Activated CD4-positive, alpha-beta memory T cell treated with anti-CD3 and anti-CD28 coated beads, Interleukin-2, amount 10 ng/mL, durations not matched to agents 7 days and 5 days (primary cell): ENCODE data around the gene FAM76A. TPM values are rescaled to one million over a fixed set of nuclear protein-coding genes. Genes with fewer than 3 reads are reported as not detected.

Experiments
- CTCF ChIA-PET: fragments of 350-600 bp; sonication (Branson Sonifier 250); formaldehyde crosslinking; loops from one replicate; lab custom pipeline; 2021; ENCODE audit warnings: antibody characterized with exemption, inconsistent platforms; lab: Charles Lee
- POLR2A ChIA-PET: fragments of 350-600 bp; sonication (Branson Sonifier 250); formaldehyde crosslinking; loops from one replicate; lab custom pipeline; 2021; ENCODE audit warnings: antibody characterized with exemption; lab: Charles Lee
- DNase-seq: peaks from one replicate; pipeline ENCODE4 v3.0.0-alpha.2; 2020
- H3K27ac Mint-ChIP-seq: one replicate; pipeline ENCODE4 v1.8.0; 2021; ENCODE audit warnings: mild to moderate bottlenecking, mixed read lengths
- H3K27me3 Mint-ChIP-seq: one replicate; pipeline ENCODE4 v1.8.0; 2021; ENCODE audit warnings: mixed read lengths
- H3K36me3 Mint-ChIP-seq: one replicate; pipeline ENCODE4 v1.8.0; 2021; ENCODE audit warnings: low read depth, mixed read lengths
- H3K4me1 Mint-ChIP-seq: one replicate; pipeline ENCODE4 v1.8.0; 2021; ENCODE audit warnings: mixed read lengths
- H3K4me3 Mint-ChIP-seq: one replicate; pipeline ENCODE4 v1.8.0; 2021; ENCODE audit warnings: mild to moderate bottlenecking, mixed read lengths
- H3K9me3 Mint-ChIP-seq: one replicate; pipeline ENCODE4 v1.8.0; 2021; ENCODE audit warnings: mixed read lengths
- total RNA-seq, 2 experiments: library from RNA; stranded (reverse); gene quantifications; one replicate each; pipeline ENCODE4 v1.2.3, GENCODE V29; 2021

The FAM76A gene
- total RNA-seq, 2 experiments from 2014 or later = 13.6 to 14.1 TPM

DNA sequence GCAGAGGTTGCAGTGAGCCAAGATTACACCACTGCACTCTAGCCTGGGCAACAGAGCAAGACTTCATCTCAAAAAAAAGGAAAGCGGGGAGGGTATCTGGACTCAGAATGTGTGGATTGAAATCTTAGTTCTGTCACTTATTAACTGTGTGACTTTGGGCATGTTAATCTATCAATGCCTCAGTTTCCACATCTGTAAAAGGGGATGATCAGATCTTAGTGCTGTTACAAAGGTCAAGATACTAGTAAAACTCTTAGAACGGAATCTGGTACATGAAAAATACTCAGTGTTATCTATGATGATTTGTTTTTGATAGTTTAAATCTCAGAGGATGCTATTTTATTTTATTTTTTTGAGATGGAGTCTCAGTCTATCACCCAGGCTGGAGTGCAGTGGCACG, 10.5 kb downstream of the FAM76A start:
- no peaks in the 10 kb centered on the region for H3K9me3 Mint-ChIP-seq
- no peak overlapping the region for H3K4me3 Mint-ChIP-seq
- CTCF ChIA-PET = interaction anchor here (1.7 kb wide), 1 partner anchor 11 kb away, joined by 3 read pairs; the partner anchor contains the start of gene FAM76A
- POLR2A ChIA-PET = no interaction called here
- no peak overlapping the region for H3K27ac Mint-ChIP-seq
- peaks cover 32% of the 10 kb centered on the region for H3K36me3 Mint-ChIP-seq
- no peaks in the 10 kb centered on the region for H3K4me1 Mint-ChIP-seq
- no peak for DNase-seq
- H3K27me3 Mint-ChIP-seq = no peaks in the 10 kb centered on the region

DNA sequence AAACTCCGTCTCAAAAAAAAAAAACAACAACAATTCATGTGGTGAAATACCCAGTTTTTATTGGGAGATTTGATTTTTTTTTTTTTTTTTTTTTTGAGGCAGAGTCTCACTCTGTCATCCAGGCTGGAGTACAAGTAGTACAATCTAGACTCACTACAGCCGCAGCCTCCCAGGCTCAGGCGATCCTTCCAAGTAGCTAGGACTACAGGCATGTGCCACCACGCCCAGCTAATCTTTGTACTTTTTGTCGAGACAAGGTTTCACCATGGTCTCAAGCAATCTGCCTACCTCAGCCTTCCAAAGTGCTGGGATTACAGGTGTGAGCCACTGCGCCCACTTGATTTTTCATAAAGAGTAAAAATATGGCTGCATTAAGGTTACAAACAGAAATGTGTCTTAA, 15.4 kb downstream of the FAM76A start:
- Mint-ChIP-seq H3K27me3 (no peaks in the 10 kb centered on the region), H3K36me3 (peaks cover 32% of the 10 kb centered on the region), H3K4me1 (no peaks in the 10 kb centered on the region), H3K27ac (no peak overlapping the region), H3K9me3 (no peaks in the 10 kb centered on the region), H3K4me3 (no peak overlapping the region)
- DNase-seq = no peak
- POLR2A ChIA-PET = no interaction called here
- CTCF ChIA-PET = interaction anchor here (0.8 to 2.0 kb wide), 3 partner anchors 15 to 72 kb away, joined by 3 to 8 read pairs (median 6); partner anchors contain the start of gene FAM76A

- Mint-ChIP-seq H3K27ac (no peak overlapping the region), H3K4me3 (no peak overlapping the region), H3K9me3 (no peaks in the 10 kb centered on the region), H3K4me1 (no peaks in the 10 kb centered on the region), H3K36me3 (peaks cover 29% of the 10 kb centered on the region), H3K27me3 (no peaks in the 10 kb centered on the region)
- no peak for DNase-seq
- CTCF ChIA-PET = interaction anchor here (0.6 to 1.6 kb wide), 2 partner anchors 10 to 19 kb away, joined by 3 to 5 read pairs; partner anchors contain the start of gene FAM76A
- POLR2A ChIA-PET = no interaction called here
Measured at GRCh38 chr1:27744556-27744955, 18.8 kb downstream of the FAM76A start.

GRCh38 chr1:27745466-27745865, 19.7 kb downstream of the FAM76A start:
- H3K36me3 Mint-ChIP-seq = peaks cover 32% of the 10 kb centered on the region
- no peaks in the 10 kb centered on the region for H3K9me3 Mint-ChIP-seq
- no peak for DNase-seq
- no peak overlapping the region for H3K4me3 Mint-ChIP-seq
- no peak overlapping the region for H3K27ac Mint-ChIP-seq
- peaks cover 3% of the 10 kb centered on the region for H3K4me1 Mint-ChIP-seq
- POLR2A ChIA-PET = no interaction called here
- H3K27me3 Mint-ChIP-seq = no peaks in the 10 kb centered on the region
- CTCF ChIA-PET = interaction anchor here (1.6 kb wide), 1 partner anchor 20 kb away, joined by 5 read pairs; the partner anchor contains the start of gene FAM76A

DNA sequence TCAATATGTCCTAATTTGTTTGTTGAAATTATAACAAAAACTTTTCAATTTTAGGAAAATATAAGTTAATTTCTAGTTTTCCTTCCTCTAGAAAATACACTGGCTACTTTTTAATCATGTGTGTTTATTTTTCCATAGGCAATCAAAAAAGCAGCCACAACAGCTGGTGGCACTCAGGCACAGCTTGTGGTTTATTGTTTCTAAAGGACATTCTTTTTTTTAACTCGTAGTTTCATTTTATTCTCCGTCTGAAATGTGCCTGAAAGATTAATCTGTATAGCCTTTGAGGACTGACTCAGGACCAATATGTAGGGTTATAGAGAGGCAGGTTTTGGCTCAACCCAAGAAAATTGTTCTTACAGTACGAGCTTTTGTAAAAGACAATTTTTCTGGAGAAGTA, 26.6 kb downstream of the FAM76A start:
- ChIA-PET CTCF (interaction anchor here (0.6 kb wide), 1 partner anchor 26 kb away, joined by 3 read pairs; no protein-coding TSS in a partner anchor), POLR2A (no interaction called here)
- no peaks in the 10 kb centered on the region for H3K27me3 Mint-ChIP-seq
- H3K27ac Mint-ChIP-seq = no peak overlapping the region
- peaks cover 5% of the 10 kb centered on the region for H3K4me1 Mint-ChIP-seq
- H3K4me3 Mint-ChIP-seq = no peak overlapping the region
- H3K9me3 Mint-ChIP-seq = no peaks in the 10 kb centered on the region
- no peak for DNase-seq
- peaks cover 35% of the 10 kb centered on the region for H3K36me3 Mint-ChIP-seq

GRCh38 chr1:27755286-27755685, 29.5 kb downstream of the FAM76A start:
- CTCF ChIA-PET = no interaction called here
- POLR2A ChIA-PET = interaction anchor here (0.9 kb wide), 1 partner anchor 17 kb away, joined by 3 read pairs; the partner anchor contains the start of gene STX12

DNA sequence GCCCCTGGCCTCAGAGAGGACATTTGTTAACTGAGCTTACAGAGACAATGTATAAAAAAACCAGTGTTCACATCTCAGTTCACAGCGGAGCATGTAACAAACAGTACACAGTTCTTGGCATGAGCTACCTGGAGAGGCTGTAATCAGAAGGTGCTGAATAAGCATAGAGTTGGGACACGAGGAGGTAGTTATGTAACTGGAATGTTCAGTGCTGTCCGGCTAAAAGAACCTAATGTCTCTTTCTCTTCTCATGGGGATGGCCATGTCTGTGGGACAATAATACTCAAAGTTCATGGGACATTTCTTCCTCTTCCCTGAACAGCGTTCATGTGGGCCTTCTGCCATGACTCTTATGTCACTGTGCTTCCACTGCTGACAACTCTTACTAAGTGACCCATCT, 30.1 kb downstream of the FAM76A start:
- Mint-ChIP-seq H3K4me3 (no peak overlapping the region), H3K36me3 (peaks cover 27% of the 10 kb centered on the region), H3K9me3 (no peaks in the 10 kb centered on the region), H3K27ac (no peak overlapping the region), H3K4me1 (peaks cover 2% of the 10 kb centered on the region), H3K27me3 (no peaks in the 10 kb centered on the region)
- ChIA-PET POLR2A (no interaction called here), CTCF (no interaction called here)
- no peak for DNase-seq

More at GRCh38 chr1:27755286-27755685, 29.5 kb downstream of the FAM76A start:
- no peak overlapping the region for H3K27ac Mint-ChIP-seq
- peaks cover 30% of the 10 kb centered on the region for H3K36me3 Mint-ChIP-seq
- no peaks in the 10 kb centered on the region for H3K27me3 Mint-ChIP-seq
- no peak for DNase-seq
- H3K4me1 Mint-ChIP-seq = peaks cover 2% of the 10 kb centered on the region
- H3K9me3 Mint-ChIP-seq = no peaks in the 10 kb centered on the region
- no peak overlapping the region for H3K4me3 Mint-ChIP-seq

- POLR2A ChIA-PET = interaction anchor here (0.7 to 2.4 kb wide), 2 partner anchors 12 to 15 kb away, joined by 3 to 9 read pairs; partner anchors contain the start of gene STX12
- H3K27ac Mint-ChIP-seq = no peak overlapping the region
- DNase-seq = no peak
- peaks cover 21% of the 10 kb centered on the region for H3K36me3 Mint-ChIP-seq
- CTCF ChIA-PET = interaction anchor here (0.7 kb wide), 1 partner anchor 181 kb away, joined by 3 read pairs; no protein-coding TSS in a partner anchor
- no peaks in the 10 kb centered on the region for H3K27me3 Mint-ChIP-seq
- H3K9me3 Mint-ChIP-seq = no peaks in the 10 kb centered on the region
- H3K4me3 Mint-ChIP-seq = no peak overlapping the region
- H3K4me1 Mint-ChIP-seq = no peaks in the 10 kb centered on the region
Measured at GRCh38 chr1:27759236-27759635, 33.5 kb downstream of the FAM76A start.

DNA sequence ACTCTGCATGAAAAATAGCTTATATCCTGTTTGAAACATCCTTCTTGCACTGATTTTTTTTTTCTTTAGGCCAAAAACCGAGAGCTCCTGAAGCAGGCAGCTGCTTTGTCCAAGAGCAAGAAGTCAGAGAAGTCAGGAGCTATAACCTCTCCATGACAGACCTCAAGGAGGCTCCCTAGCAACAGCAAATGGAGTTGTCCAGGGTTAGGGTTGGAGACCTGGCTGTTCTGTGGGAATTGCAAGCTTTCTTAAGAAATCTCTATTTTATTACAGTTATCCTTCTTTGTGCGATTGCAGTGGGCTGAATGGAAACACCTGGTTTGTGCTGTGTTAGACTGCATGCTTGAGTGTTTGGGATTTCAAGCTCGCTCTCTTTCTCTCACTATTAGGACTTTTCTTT, 34.7 kb downstream of the FAM76A start:
- Mint-ChIP-seq H3K4me1 (no peaks in the 10 kb centered on the region), H3K4me3 (no peak overlapping the region), H3K27ac (no peak overlapping the region), H3K27me3 (no peaks in the 10 kb centered on the region), H3K36me3 (peaks cover 13% of the 10 kb centered on the region), H3K9me3 (no peaks in the 10 kb centered on the region)
- ChIA-PET POLR2A (interaction anchor here (1.8 to 2.4 kb wide), 2 partner anchors 13 to 35 kb away, joined by 4 to 9 read pairs; partner anchors contain the start of genes FAM76A and STX12), CTCF (interaction anchor here (1.5 kb wide), 1 partner anchor 91 kb away, joined by 5 read pairs; no protein-coding TSS in a partner anchor)
- DNase-seq = no peak

- CTCF ChIA-PET = interaction anchor here (0.6 to 1.2 kb wide), 2 partner anchors 59 to 305 kb away, joined by 3 read pairs; no protein-coding TSS in a partner anchor
- POLR2A ChIA-PET = no interaction called here
- no peak overlapping the region for H3K4me3 Mint-ChIP-seq
Measured at GRCh38 chr1:27762033-27762432, 36.3 kb downstream of the FAM76A start.

DNA sequence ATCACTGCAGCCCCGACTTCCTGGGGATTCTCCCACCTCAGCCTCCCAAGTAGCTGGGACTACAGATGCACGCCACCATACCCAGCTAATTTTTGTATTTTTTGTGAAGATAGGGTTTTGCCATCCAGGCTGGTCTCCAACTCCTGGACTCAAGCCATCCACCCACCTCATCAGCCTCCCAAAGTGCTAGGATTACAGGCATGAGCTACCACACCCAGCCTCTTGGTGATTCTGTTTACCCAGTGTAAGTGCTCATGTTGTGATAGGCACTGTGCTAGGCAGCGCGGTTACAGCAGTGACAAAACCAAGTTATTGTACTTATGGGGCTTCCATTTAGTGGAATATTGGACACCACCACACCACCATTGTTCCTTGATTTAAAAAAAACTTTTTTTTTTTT, 37.6 kb downstream of the FAM76A start:
- peaks cover 4% of the 10 kb centered on the region for H3K36me3 Mint-ChIP-seq

More at GRCh38 chr1:27762033-27762432, 36.3 kb downstream of the FAM76A start:
- Mint-ChIP-seq H3K27ac (no peak overlapping the region), H3K4me1 (no peaks in the 10 kb centered on the region), H3K27me3 (no peaks in the 10 kb centered on the region), H3K9me3 (no peaks in the 10 kb centered on the region), H3K36me3 (peaks cover 7% of the 10 kb centered on the region)
- no peak for DNase-seq

DNA sequence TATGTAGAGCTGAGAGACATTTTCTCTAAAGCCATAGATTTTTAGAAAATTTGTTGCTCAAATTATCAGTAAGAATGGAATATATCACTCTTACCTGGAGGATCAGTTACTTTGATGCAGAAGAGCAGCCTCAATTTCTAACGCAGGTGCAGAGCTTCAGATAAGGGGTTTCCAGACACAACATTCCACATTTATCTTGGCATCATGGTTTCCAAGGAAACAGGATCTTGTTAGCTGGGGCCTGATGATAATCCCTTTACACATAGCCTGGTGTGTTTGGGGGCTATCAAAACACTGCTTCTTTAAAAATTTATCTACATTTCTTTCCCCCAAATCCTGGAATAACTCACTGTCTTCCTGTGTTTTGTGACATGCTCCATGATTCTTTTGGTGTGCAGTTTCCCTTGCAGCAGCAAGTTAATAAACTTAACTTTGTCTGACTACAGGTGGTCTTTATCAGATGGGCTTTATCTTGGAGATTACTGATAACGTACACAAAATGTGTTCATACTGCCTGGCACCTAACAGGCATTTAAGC, 44.6 kb downstream of the FAM76A start:
- Mint-ChIP-seq H3K4me1 (peaks cover 22% of the 10 kb centered on the region), H3K27ac (no peak overlapping the region), H3K9me3 (no peaks in the 10 kb centered on the region), H3K4me3 (no peak overlapping the region), H3K27me3 (no peaks in the 10 kb centered on the region), H3K36me3 (no peaks in the 10 kb centered on the region)
- no peak for DNase-seq
- CTCF ChIA-PET = interaction anchor here (1.2 kb wide), 1 partner anchor 101 kb away, joined by 3 read pairs; no protein-coding TSS in a partner anchor
- POLR2A ChIA-PET = interaction anchor here (1.0 to 1.6 kb wide), 2 partner anchors 12 to 60 kb away, joined by 3 to 4 read pairs; partner anchors contain the start of gene PPP1R8

More for the DNA sequence above, 37.6 kb downstream of the FAM76A start:
- DNase-seq = no peak
- no peaks in the 10 kb centered on the region for H3K27me3 Mint-ChIP-seq
- H3K4me3 Mint-ChIP-seq = no peak overlapping the region
- H3K9me3 Mint-ChIP-seq = no peaks in the 10 kb centered on the region
- no peaks in the 10 kb centered on the region for H3K4me1 Mint-ChIP-seq
- no peak overlapping the region for H3K27ac Mint-ChIP-seq
- ChIA-PET POLR2A (no interaction called here), CTCF (interaction anchor here (0.6 kb wide), 1 partner anchor 616 kb away, joined by 3 read pairs; no protein-coding TSS in a partner anchor)
